OCI-LY7 (cell line): ENCODE measurements around the gene GALNT11.

Source experiments
- CTCF ChIP-seq: fragments of 200-600 bp; sonication (generic); conservative IDR thresholded peaks from 2 replicates; pipeline ENCODE4 v1.5.1; 2014; ENCODE audit warnings: mild to moderate bottlenecking, antibody characterized with exemption, low read length, moderate library complexity, mixed read lengths
- EZH2phosphoT487 ChIP-seq: fragments of 200-600 bp; sonication (generic); IDR thresholded peaks from 2 replicates; pipeline ENCODE4 v1.6.1; 2018; ENCODE audit warnings: low read depth, borderline replicate concordance, mild to moderate bottlenecking, mixed run types, antibody characterized with exemption, low read length, moderate library complexity, mixed read lengths

- no peak for TF ChIP-seq CTCF
- no peak for TF ChIP-seq EZH2phosphoT487
Observed at GRCh38 chr7:152128741-152129461, 103.4 kb downstream of the GALNT11 start.
